ENCODE results near the gene FSTL3.
"Not testable (repeated sequence)": the region's sequence is repeated elsewhere in the genome, so short reads cannot be mapped to it uniquely, and the experiment has no call there.

- not testable (repeated sequence) for TF ChIP-seq POLR2AphosphoS5, CTCF (IDR thresholded peaks at IDR 0.05)
These were observed 46.7 kb upstream of the FSTL3 start for GRCh38 chr19:629515-629914.
